Measurements from ENCODE around the gene ANKS1A. TPM values are rescaled to one million over a fixed set of nuclear protein-coding genes. Genes with fewer than 3 reads are reported as not detected.
"Not testable (repeated sequence)": the region's sequence is repeated elsewhere in the genome, so short reads cannot be mapped to it uniquely, and the experiment has no call there.

Gene ANKS1A
- total RNA-seq, 4 donors from 2014 or later: 25.7 to 49.7 (median 28.1) TPM

DNA sequence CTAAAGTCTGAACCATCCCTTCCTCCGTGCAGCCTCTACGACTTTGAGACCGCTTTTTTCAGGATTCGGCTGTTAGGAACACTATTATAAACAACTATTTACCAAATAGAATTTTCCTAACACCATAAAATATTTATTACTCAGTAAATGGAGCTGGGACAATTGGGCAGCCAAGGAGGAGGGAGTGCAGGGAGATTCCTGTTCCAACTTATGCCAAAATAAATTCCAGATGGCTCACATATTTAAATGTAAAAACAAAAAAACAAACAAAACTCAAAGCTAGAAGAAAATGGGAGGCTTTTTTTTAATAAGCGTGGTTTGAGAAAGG lies 204.0 kb downstream of the ANKS1A start:
- DNase-seq (ENCODE audit: low spot score) (no peak), ATAC-seq (ENCODE audit: low FRiP score) (no peak)
- TF ChIP-seq, protein P1, sequence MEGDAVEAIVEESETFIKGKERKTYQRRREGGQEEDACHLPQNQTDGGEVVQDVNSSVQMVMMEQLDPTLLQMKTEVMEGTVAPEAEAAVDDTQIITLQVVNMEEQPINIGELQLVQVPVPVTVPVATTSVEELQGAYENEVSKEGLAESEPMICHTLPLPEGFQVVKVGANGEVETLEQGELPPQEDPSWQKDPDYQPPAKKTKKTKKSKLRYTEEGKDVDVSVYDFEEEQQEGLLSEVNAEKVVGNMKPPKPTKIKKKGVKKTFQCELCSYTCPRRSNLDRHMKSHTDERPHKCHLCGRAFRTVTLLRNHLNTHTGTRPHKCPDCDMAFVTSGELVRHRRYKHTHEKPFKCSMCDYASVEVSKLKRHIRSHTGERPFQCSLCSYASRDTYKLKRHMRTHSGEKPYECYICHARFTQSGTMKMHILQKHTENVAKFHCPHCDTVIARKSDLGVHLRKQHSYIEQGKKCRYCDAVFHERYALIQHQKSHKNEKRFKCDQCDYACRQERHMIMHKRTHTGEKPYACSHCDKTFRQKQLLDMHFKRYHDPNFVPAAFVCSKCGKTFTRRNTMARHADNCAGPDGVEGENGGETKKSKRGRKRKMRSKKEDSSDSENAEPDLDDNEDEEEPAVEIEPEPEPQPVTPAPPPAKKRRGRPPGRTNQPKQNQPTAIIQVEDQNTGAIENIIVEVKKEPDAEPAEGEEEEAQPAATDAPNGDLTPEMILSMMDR (IDR thresholded peaks at IDR 0.05): no peak

DNA sequence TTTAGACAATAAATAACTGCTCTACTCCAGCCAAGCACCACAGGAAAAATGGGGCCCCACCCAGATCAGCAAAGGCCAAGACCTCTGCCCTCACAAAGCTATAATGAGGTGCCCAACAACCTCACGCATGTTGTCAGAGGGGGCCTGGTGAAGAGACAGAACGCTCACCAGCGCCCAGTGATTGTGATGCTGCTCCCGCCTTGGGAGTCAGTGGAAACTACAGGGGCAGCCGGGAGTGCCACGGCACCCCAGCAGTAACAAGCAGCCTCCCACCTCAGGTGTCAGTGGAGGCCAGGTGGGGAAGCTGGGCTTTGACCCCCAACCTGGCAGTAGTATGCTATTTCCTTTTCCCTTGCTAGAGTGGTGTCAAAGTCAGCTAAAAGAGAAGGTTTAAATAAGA lies 204.7 kb downstream of the ANKS1A start:
- DNase-seq (ENCODE audit: low spot score): no peak
- no peak for ATAC-seq (ENCODE audit: low FRiP score)

DNA sequence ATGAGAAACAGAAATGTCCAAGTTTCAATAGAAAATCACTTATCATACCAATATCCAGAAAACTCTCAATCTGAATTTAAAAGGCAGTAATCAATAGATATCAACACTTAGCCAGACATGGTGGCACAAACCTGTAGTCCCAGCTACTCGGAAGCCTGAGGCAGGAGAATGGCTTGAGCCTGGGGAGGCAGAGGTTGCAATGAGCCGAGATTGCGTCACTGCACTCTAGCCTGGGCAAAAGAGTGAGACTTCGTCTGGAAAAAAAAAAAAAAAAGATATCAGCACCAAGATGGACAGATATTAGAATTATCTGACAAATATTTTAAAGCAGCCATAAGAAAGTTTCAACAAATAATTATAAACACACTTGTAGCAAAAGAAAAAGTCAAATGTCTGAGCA lies 205.1 kb downstream of the ANKS1A start:
- DNase-seq (ENCODE audit: low spot score) (no peak), ATAC-seq (ENCODE audit: low FRiP score) (no peak)
- TF ChIP-seq, protein P1 (IDR thresholded peaks at IDR 0.05): no peak

More for the DNA sequence above, 204.7 kb downstream of the ANKS1A start:
- TF ChIP-seq, protein P1 (IDR thresholded peaks at IDR 0.05): no peak

DNA sequence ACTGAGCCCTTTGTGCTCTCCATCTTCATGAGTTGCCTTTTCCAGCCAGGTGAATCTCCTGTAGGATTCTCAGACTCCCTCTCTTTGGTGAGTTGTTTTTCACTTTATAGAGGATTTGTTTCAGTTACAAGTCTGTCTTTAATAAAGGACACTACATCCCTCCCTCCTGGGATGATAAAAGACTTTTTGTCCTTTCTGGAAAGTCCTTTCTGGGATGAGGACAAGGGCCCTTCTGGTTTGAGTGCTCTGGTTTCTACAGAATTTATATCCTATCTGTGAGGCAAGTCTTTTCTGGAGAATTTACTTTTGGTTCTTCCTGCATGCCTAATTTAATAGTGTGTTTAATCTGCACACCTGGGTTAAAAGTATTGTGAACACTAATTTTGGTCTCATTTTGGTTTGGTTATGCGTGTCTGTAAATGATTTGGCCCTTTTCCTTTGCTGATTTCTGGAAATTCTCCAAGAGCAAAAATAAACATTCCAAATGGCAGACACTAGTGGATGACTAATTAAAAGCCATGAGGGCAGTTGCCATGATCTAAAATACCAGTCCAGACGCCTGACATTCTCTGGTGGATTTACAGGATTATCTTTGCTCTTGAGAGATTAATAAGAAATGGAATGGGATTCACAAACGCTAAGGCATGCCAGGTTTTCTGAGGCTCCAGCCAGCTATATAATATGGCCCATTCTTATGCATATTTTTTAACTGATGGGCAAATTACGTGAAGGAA lies 207.2 kb downstream of the ANKS1A start:
- no peak for DNase-seq (ENCODE audit: low spot score)
- ATAC-seq (ENCODE audit: low FRiP score): no peak
- TF ChIP-seq, protein P1 (IDR thresholded peaks at IDR 0.05): no peak

DNA sequence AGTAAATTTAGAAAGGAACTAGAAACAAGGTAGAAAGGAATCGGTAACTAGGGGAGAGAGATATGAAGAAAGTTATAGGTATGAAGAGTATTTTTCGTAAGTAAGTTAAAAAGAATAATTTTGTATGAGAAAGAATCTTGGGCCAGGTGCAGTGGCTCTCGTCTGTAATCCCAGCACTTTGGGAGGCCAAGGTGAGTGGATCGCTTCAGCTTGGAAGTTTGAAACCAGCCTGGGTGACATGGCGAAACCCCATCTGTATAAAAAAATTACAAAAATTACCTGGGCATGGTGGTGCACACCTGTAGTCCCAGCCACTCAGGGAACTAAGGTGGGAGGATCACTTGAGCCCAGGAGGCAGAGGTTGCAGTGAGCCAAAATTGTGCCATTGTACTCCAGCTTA lies 210.1 kb downstream of the ANKS1A start:
- TF ChIP-seq, protein P1 (IDR thresholded peaks at IDR 0.05): no peak
- no peak for ATAC-seq (ENCODE audit: low FRiP score)
- no peak for DNase-seq (ENCODE audit: low spot score)

DNA sequence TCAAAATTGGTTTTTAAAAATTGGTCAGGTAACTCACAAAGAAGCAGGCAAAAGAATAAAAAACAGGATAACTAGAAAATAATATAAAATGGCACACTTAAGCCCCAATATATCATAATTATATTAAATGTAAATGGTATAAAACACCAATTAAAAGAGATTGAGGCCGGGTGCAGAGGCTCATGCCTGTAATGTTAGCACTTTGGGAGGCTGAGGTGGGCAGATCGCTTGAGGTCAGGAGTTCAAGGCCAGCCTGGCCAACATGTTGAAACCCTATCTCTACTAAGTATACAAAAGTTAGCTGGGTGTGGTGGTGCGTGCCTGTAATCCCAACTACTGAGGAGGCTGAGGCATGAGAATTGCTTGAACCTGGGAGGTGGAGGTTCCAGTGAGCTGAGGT lies 216.0 kb downstream of the ANKS1A start:
- TF ChIP-seq, protein P1 (IDR thresholded peaks at IDR 0.05): no peak
- no peak for DNase-seq (ENCODE audit: low spot score)

DNA sequence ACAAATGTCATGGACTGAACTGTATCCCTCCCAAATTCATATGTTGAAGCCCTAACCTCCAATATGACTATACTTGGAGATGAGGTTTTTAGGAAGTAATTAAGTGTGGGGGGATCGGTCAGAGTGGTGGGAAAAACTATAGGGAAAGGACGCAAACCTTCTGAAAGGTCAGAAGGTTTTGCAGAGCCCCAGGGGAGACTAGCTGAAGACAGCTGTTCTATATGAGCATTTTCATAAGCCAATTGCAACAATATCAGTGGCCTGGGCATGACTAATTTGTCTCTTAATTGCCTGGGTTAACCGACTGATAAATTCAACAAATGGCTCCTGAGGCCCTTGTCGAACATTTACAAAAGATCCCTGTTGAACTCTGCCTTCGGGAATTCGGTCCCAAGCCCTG lies 217.0 kb downstream of the ANKS1A start:
- not testable (repeated sequence) for ATAC-seq (ENCODE audit: low FRiP score); DNase-seq (ENCODE audit: low spot score)

More for the DNA sequence above, 216.0 kb downstream of the ANKS1A start:
- ATAC-seq (ENCODE audit: low FRiP score): no peak

DNA sequence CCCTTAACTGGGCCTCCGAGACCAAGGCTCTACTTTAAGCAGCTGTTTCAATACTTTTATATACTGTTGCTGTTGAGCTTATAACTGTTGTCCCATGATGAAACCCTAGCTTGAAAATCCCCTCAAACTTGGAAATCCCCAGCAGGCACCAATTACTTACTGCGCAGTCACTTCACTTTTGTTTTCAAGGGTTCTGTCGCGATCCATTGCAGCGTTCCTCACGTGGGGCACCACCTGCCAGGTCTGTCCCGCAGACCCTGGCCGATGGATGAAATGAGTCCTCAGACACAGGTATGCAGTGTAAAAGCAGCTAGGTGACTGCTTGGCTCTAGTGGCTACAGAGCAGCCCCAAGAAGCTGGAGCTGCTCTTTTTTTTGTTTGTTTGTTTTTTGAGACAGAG lies 218.2 kb downstream of the ANKS1A start:
- not testable (repeated sequence) for ATAC-seq (ENCODE audit: low FRiP score)

DNA sequence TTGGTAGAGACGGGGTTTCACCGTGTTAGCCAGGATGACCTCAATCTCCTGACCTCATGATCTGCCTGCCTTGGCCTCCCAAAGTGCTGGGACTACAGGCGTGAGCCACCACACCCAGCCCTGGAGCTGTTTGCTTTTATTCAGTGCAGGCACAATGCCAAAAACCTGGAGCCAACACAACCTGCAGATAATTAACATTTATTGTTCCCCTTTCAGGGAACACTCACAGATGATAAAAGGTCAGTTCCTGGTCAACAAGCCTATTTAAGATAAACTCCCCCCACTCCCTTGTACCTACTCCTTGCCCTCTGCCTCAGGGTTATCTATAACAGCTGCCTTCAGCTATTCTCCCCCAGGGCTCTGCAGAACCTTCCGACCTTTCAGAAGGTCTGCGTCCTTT lies 218.7 kb downstream of the ANKS1A start:
- not testable (repeated sequence) for ATAC-seq (ENCODE audit: low FRiP score); DNase-seq (ENCODE audit: low spot score)

More for the DNA sequence above, 218.2 kb downstream of the ANKS1A start:
- DNase-seq (ENCODE audit: low spot score): not testable (repeated sequence)
